ENCODE measurements around the gene RAD51AP1. TPM values are rescaled to one million over a fixed set of nuclear protein-coding genes. Genes with fewer than 3 reads are reported as not detected.

The RAD51AP1 gene
- total RNA-seq, 1 experiment from 2014 or later = 87.4 TPM

DNA sequence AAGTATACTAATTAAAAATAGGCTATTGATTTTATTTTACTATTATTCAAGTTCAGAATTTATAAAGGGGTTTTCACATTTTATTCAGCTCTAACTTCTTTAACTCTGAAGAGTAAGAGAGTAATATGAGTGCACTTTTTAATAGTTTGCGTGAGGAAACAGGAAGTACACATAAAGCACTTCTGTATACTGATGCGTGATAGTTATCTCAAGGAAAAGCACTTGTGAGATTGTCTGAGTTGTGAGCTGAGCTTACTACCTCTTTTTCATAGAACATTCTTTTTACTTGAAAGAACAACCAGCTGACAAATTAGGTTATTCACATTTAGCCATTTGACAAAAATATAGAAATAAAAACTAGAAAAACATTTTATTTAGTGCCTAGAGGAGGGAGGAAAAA is 1.9 kb downstream of the RAD51AP1 start:
- H3K9me3 ChIP-seq = no peaks in the 10 kb centered on the region
- intact Hi-C loops (cut with micrococcal nuclease; ENCODE audit: unreplicated experiment) = no loop called here
- Mint-ChIP-seq H3K36me3 (ENCODE audit: insufficient read depth, unreplicated experiment) (peaks cover 45% of the 10 kb centered on the region), H3K27ac (ENCODE audit: unreplicated experiment) (no peak overlapping the region), H3K4me3 (ENCODE audit: unreplicated experiment) (no peak overlapping the region), H3K27me3 (ENCODE audit: insufficient read depth, unreplicated experiment) (no peaks in the 10 kb centered on the region), H3K4me1 (ENCODE audit: low read depth, unreplicated experiment) (peaks cover 9% of the 10 kb centered on the region), H3K9me3 (ENCODE audit: unreplicated experiment) (no peaks in the 10 kb centered on the region)
- DNase-seq = no peak
- no peaks in the 10 kb centered on the region for H3K27me3 ChIP-seq (replicated peaks; ENCODE audit: control insufficient read depth, insufficient read depth, low read length)
- CTCF ChIA-PET = no interaction called here
- POLR2A ChIA-PET = no interaction called here
- no peak overlapping the region for H3K4me3 ChIP-seq (ENCODE audit: low read depth, low read length)
- peaks cover 7% of the 10 kb centered on the region for H3K4me1 ChIP-seq
- no peak for TF ChIP-seq CTCF (IDR thresholded peaks at IDR 0.05; ENCODE audit: insufficient read depth in 1 of 2, low read depth in 1 of 2, low read length in 1 of 2, severe bottlenecking in 1 of 2, unreplicated experiment in 1 of 2)
- H3K36me3 ChIP-seq (ENCODE audit: control insufficient read depth, insufficient read depth, low read length) = no peaks in the 10 kb centered on the region
- no TSS peak for BruUV-seq (replicated peaks)

DNA sequence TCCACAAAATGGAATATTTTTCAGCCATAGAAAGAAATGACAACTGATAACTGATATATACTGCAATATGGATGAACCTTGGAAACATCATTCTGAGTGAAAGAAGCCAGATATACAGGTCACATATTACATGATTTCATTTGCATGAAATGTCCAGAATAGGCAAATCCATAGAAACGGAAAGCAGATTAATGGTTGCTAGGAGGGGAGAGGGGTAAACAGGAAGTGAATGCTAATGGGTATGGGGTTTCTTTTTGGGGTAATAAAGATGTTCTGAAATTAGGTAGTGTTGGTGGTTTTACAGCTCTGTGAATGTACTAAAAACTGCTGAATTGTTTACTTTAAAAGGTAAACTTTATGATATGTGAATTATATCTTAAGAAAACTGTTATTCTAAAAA is 6.5 kb downstream of the RAD51AP1 start:
- Mint-ChIP-seq H3K4me3 (ENCODE audit: unreplicated experiment) (no peak overlapping the region), H3K27me3 (ENCODE audit: insufficient read depth, unreplicated experiment) (no peaks in the 10 kb centered on the region), H3K4me1 (ENCODE audit: low read depth, unreplicated experiment) (peaks cover under 1% of the 10 kb centered on the region), H3K36me3 (ENCODE audit: insufficient read depth, unreplicated experiment) (peaks cover 64% of the 10 kb centered on the region), H3K27ac (ENCODE audit: unreplicated experiment) (no peak overlapping the region), H3K9me3 (ENCODE audit: unreplicated experiment) (no peaks in the 10 kb centered on the region)
- Histone ChIP-seq H3K4me1 (no peaks in the 10 kb centered on the region), H3K27me3 (replicated peaks; ENCODE audit: control insufficient read depth, insufficient read depth, low read length) (no peaks in the 10 kb centered on the region), H3K9me3 (no peaks in the 10 kb centered on the region), H3K4me3 (ENCODE audit: low read depth, low read length) (no peak overlapping the region), H3K36me3 (ENCODE audit: control insufficient read depth, insufficient read depth, low read length) (no peaks in the 10 kb centered on the region; the same call in 1 of the 2 replicates)
- ChIA-PET CTCF (no interaction called here), POLR2A (no interaction called here)
- no TSS peak for BruUV-seq (replicated peaks)
- no peak for TF ChIP-seq CTCF (IDR thresholded peaks at IDR 0.05; ENCODE audit: insufficient read depth in 1 of 2, low read depth in 1 of 2, low read length in 1 of 2, severe bottlenecking in 1 of 2, unreplicated experiment in 1 of 2)
- intact Hi-C loops (cut with micrococcal nuclease; ENCODE audit: unreplicated experiment) = no loop called here
- DNase-seq = no peak

DNA sequence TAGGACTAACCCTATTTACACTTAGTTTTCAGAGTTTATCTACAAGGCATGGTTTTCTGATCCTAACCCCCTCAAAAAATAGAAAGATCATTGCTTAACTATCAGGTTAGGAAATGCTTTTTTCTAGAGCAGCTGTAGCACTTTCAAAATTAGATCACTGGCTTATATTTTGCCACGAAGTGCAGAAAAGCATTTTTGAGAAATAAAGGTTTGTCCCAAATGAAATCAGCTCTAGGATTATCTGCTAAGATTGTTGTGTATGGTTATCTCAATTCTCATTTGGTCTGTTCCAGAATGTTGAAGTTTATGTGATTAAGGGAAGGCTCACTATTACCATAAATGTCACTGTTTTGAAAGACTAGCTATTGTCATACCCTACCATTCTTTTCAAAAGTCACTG is 13.5 kb downstream of the RAD51AP1 start:
- no peak overlapping the region for H3K4me3 ChIP-seq (ENCODE audit: low read depth, low read length)
- no peaks in the 10 kb centered on the region for H3K4me1 ChIP-seq
- Mint-ChIP-seq H3K4me3 (ENCODE audit: unreplicated experiment) (no peak overlapping the region), H3K36me3 (ENCODE audit: insufficient read depth, unreplicated experiment) (peaks cover 33% of the 10 kb centered on the region), H3K4me1 (ENCODE audit: low read depth, unreplicated experiment) (no peaks in the 10 kb centered on the region), H3K9me3 (ENCODE audit: unreplicated experiment) (no peaks in the 10 kb centered on the region), H3K27ac (ENCODE audit: unreplicated experiment) (no peak overlapping the region), H3K27me3 (ENCODE audit: insufficient read depth, unreplicated experiment) (no peaks in the 10 kb centered on the region)
- intact Hi-C loops (cut with micrococcal nuclease; ENCODE audit: unreplicated experiment) = no loop called here
- POLR2A ChIA-PET = no interaction called here
- CTCF ChIA-PET = no interaction called here
- no TSS peak for BruUV-seq (replicated peaks)
- no peaks in the 10 kb centered on the region for H3K27me3 ChIP-seq (replicated peaks; ENCODE audit: control insufficient read depth, insufficient read depth, low read length)
- no peaks in the 10 kb centered on the region for H3K9me3 ChIP-seq
- H3K36me3 ChIP-seq (ENCODE audit: control insufficient read depth, insufficient read depth, low read length) = 0 out of 2 replicates have a peak, but pooled peaks cover 2% of the 10 kb centered on the region
- no peak for DNase-seq
- TF ChIP-seq CTCF (IDR thresholded peaks at IDR 0.05; ENCODE audit: insufficient read depth in 1 of 2, low read depth in 1 of 2, low read length in 1 of 2, severe bottlenecking in 1 of 2, unreplicated experiment in 1 of 2) = no peak
